ENCODE measurements around the gene SMAD6.

DNA sequence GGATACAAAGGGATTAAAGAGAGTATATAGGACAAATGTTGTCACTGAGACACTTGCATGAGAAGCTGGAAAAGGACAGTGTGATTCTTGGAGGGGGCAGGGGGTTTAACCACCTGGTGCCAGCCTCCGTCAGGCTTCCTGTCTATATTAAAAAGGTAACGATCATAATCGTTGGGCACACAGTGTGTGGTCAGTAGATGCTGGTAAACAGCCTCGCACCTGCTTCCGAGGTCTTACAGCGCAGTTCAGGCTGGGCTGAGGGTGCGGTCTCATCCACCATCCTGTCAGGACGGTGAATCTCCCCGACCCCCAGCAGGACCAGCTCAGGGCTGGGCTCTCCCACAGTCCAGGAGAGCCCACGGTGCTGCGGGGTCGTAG, 47.7 kb upstream of the SMAD6 start:
- TF ChIP-seq CTCF (IDR thresholded peaks at IDR 0.05; ENCODE audit: insufficient read depth, low read depth, low read length), result no peak
- no peak for TF ChIP-seq EZH2 (IDR thresholded peaks at IDR 0.05; ENCODE audit: insufficient read depth, low read length)

Measured in astrocyte (in vitro differentiated cells and primary cell).